Prostate gland (tissue), 2 donors: Measurements from ENCODE around the gene ELAC1.

Source experiments
- CTCF ChIP-seq, 4 experiments: fragments of 200-600 bp in 2 of 4; fragments of 450-650 bp in 2 of 4; sonication (generic) in 2 of 4; IDR thresholded peaks; 1 replicate in 3 of 4; 2 replicates in 1 of 4; pipeline ENCODE4 v1.5.1; 2016 to 2019; ENCODE audit warnings: antibody characterized with exemption in 4 of 4, mild to moderate bottlenecking in 2 of 4, moderate library complexity in 2 of 4
- POLR2A ChIP-seq: fragments of 450-650 bp; IDR thresholded peaks from one replicate; pipeline ENCODE4 v1.6.1; 2016; ENCODE audit warnings: antibody characterized with exemption, mild to moderate bottlenecking

GRCh38 chr18:50987261-50987660 lies 19.4 kb downstream of the ELAC1 start:
- TF ChIP-seq POLR2A, result no peak
- no peak for TF ChIP-seq CTCF (IDR thresholded peaks at IDR 0.05)
